Esophagus muscularis mucosa (tissue), 4 donors: Measurements from ENCODE around the gene RNF157.

Experiments used
- CTCF ChIP-seq, 3 experiments: fragments of 200-600 bp in 2 of 3; fragments of 450-650 bp in 1 of 3; sonication (generic) in 2 of 3; IDR thresholded peaks; one replicate each; pipeline ENCODE4 v1.5.1; 2017 to 2019; ENCODE audit warnings: antibody characterized with exemption in 3 of 3, mild to moderate bottlenecking in 2 of 3, moderate library complexity in 1 of 3
- EP300 ChIP-seq: sonication (generic); formaldehyde crosslinking; IDR thresholded peaks from one replicate; pipeline ENCODE4 v1.6.1; 2017; ENCODE audit warnings: antibody characterized with exemption
- POLR2A ChIP-seq: fragments of 450-650 bp; IDR thresholded peaks from one replicate; pipeline ENCODE4 v1.6.1; 2017; ENCODE audit warnings: antibody characterized with exemption, moderate library complexity, mild to moderate bottlenecking, low read depth

- TF ChIP-seq POLR2A (no peak), CTCF (IDR thresholded peaks at IDR 0.05) (no peak), EP300 (no peak)
Observed at GRCh38 chr17:76247304-76247703, 7.0 kb upstream of the RNF157 start.
